Fibroblast of gingiva (primary cell): ENCODE measurements around the gene NEURL1.
"Not testable (repeated sequence)": the region's sequence is repeated elsewhere in the genome, so short reads cannot be mapped to it uniquely, and the experiment has no call there.

Source experiments
- DNase-seq: peaks from one replicate; pipeline ENCODE4 v3.0.0-alpha.2; 2011; ENCODE audit warnings: low read depth

Gene NEURL1

GRCh38 chr10:103622935-103623574 lies 129.6 kb downstream of the NEURL1 start:
- DNase-seq, result no peak

GRCh38 chr10:103626178-103626577 lies 132.7 kb downstream of the NEURL1 start:
- no peak for DNase-seq

- DNase-seq, result no peak
Measured at GRCh38 chr10:103627111-103627892, 133.8 kb downstream of the NEURL1 start.

- no peak for DNase-seq
Measured at GRCh38 chr10:103627893-103628292, 134.4 kb downstream of the NEURL1 start.

GRCh38 chr10:103629581-103629980 lies 136.1 kb downstream of the NEURL1 start:
- no peak for DNase-seq

GRCh38 chr10:103630156-103630555 lies 136.7 kb downstream of the NEURL1 start:
- DNase-seq, result no peak

GRCh38 chr10:103632247-103632642 lies 138.7 kb downstream of the NEURL1 start:
- no peak for DNase-seq

GRCh38 chr10:103632871-103633270 lies 139.4 kb downstream of the NEURL1 start:
- not testable (repeated sequence) for DNase-seq

- DNase-seq, result no peak
Measured at GRCh38 chr10:103633846-103634245, 140.3 kb downstream of the NEURL1 start.

- no peak for DNase-seq
Measured at GRCh38 chr10:103635580-103635979, 142.1 kb downstream of the NEURL1 start.

GRCh38 chr10:103636492-103636891 lies 143.0 kb downstream of the NEURL1 start:
- no peak for DNase-seq

GRCh38 chr10:103637011-103637410 lies 143.5 kb downstream of the NEURL1 start:
- peak; percentile 40 for DNase-seq

GRCh38 chr10:103637927-103638557 lies 144.5 kb downstream of the NEURL1 start:
- peak; percentile 75 for DNase-seq

- DNase-seq, result no peak
Measured at GRCh38 chr10:103638948-103639347, 145.4 kb downstream of the NEURL1 start.

GRCh38 chr10:103640436-103641181 lies 147.1 kb downstream of the NEURL1 start:
- DNase-seq, result no peak

- DNase-seq, result no peak
Measured at GRCh38 chr10:103641326-103641725, 147.8 kb downstream of the NEURL1 start.
